ENCODE data around the gene PTPRE.

The PTPRE gene

DNA sequence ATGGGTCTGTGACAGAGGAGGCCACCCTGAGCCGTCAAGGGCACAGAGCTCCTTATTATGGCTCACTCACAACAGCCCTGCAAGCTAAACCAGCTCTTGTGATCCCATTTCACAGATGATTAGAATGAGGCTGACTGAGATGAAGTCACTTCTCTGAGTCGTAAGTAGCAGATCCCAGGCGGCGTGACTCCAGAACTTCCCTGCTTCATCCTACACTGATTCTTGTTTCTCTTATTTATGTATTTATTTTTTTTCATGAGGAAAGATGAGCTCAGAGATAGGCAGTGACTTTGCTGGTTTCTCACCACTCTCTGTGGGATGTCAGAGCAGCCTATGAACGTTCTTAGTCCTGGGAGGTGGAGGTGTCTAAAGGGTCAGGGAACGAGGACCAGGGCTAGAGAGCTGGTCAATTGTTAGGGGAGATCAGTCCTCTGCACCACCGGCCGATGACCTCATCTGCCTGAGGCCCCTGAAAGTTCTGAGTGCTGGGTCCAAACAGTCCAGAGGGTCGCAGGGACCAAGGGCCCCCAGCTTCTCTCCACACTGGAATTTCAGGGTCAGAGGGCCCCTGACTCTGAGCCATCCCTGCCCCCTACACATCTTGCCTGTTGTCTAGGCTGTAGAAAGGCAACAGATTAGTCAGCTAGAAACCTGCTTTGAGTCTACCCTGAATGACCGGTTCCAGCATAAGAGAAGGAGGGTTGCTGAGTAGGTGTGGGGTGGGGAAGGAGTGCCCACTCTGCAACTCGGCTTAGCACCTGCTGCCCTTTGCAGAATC is 32.0 kb upstream of the PTPRE start:
- Histone ChIP-seq H3K9me3 (ENCODE audit: severe bottlenecking) (peaks cover 2% of the 10 kb centered on the region), H3K27me3 (ENCODE audit: insufficient read depth, low read depth, severe bottlenecking) (no peaks in the 10 kb centered on the region), H3K4me3 (ENCODE audit: low read depth, low read length) (no peak overlapping the region), H3K36me3 (no peaks in the 10 kb centered on the region), H3K27ac (no peak overlapping the region)
- TF ChIP-seq, protein P1, sequence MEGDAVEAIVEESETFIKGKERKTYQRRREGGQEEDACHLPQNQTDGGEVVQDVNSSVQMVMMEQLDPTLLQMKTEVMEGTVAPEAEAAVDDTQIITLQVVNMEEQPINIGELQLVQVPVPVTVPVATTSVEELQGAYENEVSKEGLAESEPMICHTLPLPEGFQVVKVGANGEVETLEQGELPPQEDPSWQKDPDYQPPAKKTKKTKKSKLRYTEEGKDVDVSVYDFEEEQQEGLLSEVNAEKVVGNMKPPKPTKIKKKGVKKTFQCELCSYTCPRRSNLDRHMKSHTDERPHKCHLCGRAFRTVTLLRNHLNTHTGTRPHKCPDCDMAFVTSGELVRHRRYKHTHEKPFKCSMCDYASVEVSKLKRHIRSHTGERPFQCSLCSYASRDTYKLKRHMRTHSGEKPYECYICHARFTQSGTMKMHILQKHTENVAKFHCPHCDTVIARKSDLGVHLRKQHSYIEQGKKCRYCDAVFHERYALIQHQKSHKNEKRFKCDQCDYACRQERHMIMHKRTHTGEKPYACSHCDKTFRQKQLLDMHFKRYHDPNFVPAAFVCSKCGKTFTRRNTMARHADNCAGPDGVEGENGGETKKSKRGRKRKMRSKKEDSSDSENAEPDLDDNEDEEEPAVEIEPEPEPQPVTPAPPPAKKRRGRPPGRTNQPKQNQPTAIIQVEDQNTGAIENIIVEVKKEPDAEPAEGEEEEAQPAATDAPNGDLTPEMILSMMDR (IDR thresholded peaks at IDR 0.05; ENCODE audit: low read depth, low read length) = no peak
- DNase-seq = no peak

DNA sequence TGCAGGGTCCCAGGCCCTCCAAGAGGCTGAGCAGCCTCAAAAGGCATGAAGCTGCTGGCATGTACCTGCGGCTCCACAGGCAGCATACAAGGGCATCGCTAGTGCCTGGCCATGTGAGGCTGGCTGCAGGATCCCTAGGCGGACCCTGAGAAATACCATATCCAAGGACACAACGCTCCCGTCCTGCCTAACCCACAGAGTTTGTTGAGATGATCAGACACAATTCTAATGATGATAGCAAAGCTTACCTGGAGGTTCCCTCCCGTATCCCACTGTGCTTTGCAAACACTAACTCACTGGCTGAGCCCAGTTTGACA is 31.5 kb upstream of the PTPRE start:
- no peaks in the 10 kb centered on the region for H3K36me3 ChIP-seq
- TF ChIP-seq, protein P1 (IDR thresholded peaks at IDR 0.05; ENCODE audit: low read depth, low read length) = no peak
- no peak overlapping the region for H3K4me3 ChIP-seq (ENCODE audit: low read depth, low read length)
- DNase-seq = no peak
- H3K27ac ChIP-seq = no peak overlapping the region
- no peaks in the 10 kb centered on the region for H3K27me3 ChIP-seq (ENCODE audit: insufficient read depth, low read depth, severe bottlenecking)
- H3K9me3 ChIP-seq (ENCODE audit: severe bottlenecking) = peaks cover under 1% of the 10 kb centered on the region

GRCh38 chr10:127875916-127876315 is 31.0 kb upstream of the PTPRE start:
- Histone ChIP-seq H3K4me3 (ENCODE audit: low read depth, low read length) (no peak overlapping the region), H3K27me3 (ENCODE audit: insufficient read depth, low read depth, severe bottlenecking) (no peaks in the 10 kb centered on the region), H3K9me3 (ENCODE audit: severe bottlenecking) (no peaks in the 10 kb centered on the region), H3K27ac (no peak overlapping the region), H3K36me3 (no peaks in the 10 kb centered on the region)
- TF ChIP-seq, protein P1 (IDR thresholded peaks at IDR 0.05; ENCODE audit: low read depth, low read length) = no peak
- DNase-seq = no peak

- no peaks in the 10 kb centered on the region for H3K9me3 ChIP-seq (ENCODE audit: severe bottlenecking)
Observed at GRCh38 chr10:127877116-127877515, 29.8 kb upstream of the PTPRE start.

GRCh38 chr10:127877699-127878098 is 29.2 kb upstream of the PTPRE start:
- DNase-seq = no peak
- no peak overlapping the region for H3K27ac ChIP-seq
- H3K36me3 ChIP-seq = no peaks in the 10 kb centered on the region
- no peaks in the 10 kb centered on the region for H3K9me3 ChIP-seq (ENCODE audit: severe bottlenecking)
- TF ChIP-seq, protein P1 (IDR thresholded peaks at IDR 0.05; ENCODE audit: low read depth, low read length) = no peak
- no peaks in the 10 kb centered on the region for H3K27me3 ChIP-seq (ENCODE audit: insufficient read depth, low read depth, severe bottlenecking)
- no peak overlapping the region for H3K4me3 ChIP-seq (ENCODE audit: low read depth, low read length)

More at GRCh38 chr10:127877116-127877515, 29.8 kb upstream of the PTPRE start:
- H3K27ac ChIP-seq = no peak overlapping the region
- no peak for DNase-seq
- H3K27me3 ChIP-seq (ENCODE audit: insufficient read depth, low read depth, severe bottlenecking) = no peaks in the 10 kb centered on the region
- no peak overlapping the region for H3K4me3 ChIP-seq (ENCODE audit: low read depth, low read length)
- TF ChIP-seq, protein P1 (IDR thresholded peaks at IDR 0.05; ENCODE audit: low read depth, low read length) = no peak
- H3K36me3 ChIP-seq = no peaks in the 10 kb centered on the region
